Mammary epithelial cell (primary cell): ENCODE results near the gene CCDC177.

Experiments used
- CTCF ChIP-seq, 2 donors: IDR thresholded peaks in 1 of 2; conservative IDR thresholded peaks in 1 of 2; 2 replicates each; pipeline ENCODE4 v1.5.1; 2011 to 2012; ENCODE audit warnings: inconsistent platforms in 2 of 2, low read length in 2 of 2, mild to moderate bottlenecking in 2 of 2, control low read depth in 1 of 2, low read depth in 1 of 2; ENCODE audit not compliant: insufficient read depth in 1 of 2; ENCODE audit errors: extremely low read depth in 1 of 2
- EZH2 ChIP-seq: IDR thresholded peaks from 2 replicates; pipeline ENCODE4 v1.6.1; 2012; ENCODE audit warnings: low read length, inconsistent platforms, borderline replicate concordance

- TF ChIP-seq CTCF (conservative IDR thresholded peaks at IDR 0.05 in 1 of 2, IDR thresholded peaks at IDR 0.05 in 1 of 2; ENCODE audit: extremely low read depth in 1 of 2, insufficient read depth in 1 of 2, low read depth in 1 of 2, low read length in 2 of 2) (no peak), EZH2 (no peak)
Measured at GRCh38 chr14:69539631-69540410, 34.9 kb downstream of the CCDC177 start.
